SIG-M5 treated with dmso at 0.1 percent for 504 hours (cell line): Measurements from ENCODE around the gene SERGEF.

Source experiments
- DNase-seq: peaks from one replicate; lab custom pipeline; 2025; ENCODE audit not compliant: unreplicated experiment; lab: John Stamatoyannopoulos, UW

Gene SERGEF

DNA sequence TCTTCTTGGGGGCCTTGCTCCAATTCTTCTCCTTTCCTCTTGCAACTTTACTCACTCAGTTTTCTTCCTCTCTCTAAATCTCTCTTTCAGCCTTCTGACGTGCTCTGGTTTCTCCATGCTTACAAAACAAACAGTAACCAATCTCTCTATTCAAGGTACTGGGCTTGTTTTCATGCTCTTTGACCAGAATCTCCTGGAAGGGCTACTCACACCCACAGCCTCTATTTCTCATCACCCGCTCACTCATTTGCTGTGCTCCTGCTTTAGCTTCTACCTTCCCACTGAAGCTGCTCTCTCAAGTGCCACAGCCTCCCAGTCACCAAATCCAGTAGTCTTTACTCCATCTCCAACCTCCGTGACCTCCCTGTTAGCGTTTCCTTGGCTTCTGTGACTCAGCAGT lies 60.4 kb downstream of the SERGEF start:
- no peak for DNase-seq

DNA sequence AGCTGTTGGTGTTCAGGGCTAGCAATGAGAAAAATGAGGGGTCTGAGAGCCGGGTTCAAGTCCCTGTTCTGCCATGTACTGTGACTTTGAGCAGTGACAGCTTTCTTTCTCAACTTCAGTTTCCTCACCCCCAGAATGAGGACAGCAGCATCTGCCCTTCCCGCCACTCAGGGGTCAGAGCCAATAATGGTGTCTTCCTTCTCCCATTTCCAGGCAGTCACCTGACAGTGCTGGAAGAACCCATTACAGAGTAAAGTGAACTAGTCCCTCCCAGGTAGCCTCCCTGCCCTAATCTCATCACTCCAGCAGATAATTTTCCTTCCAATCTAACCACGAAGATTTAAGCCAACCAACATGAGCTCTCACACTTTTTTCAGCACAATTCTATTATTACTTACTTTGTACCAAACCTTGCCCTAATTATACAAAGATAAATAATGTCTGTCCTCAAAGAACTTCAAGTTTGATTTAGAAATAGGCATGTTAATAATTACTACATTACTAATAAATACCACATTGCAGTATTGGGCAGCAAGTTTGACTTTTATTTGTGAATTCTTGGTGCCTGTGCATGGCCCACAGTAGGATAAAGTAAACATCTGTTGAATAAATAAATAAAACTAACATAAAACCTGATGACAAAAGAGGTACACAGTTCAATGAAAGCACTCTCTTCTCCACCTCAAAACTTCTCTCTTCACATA lies 61.0 kb downstream of the SERGEF start:
- no peak for DNase-seq

DNA sequence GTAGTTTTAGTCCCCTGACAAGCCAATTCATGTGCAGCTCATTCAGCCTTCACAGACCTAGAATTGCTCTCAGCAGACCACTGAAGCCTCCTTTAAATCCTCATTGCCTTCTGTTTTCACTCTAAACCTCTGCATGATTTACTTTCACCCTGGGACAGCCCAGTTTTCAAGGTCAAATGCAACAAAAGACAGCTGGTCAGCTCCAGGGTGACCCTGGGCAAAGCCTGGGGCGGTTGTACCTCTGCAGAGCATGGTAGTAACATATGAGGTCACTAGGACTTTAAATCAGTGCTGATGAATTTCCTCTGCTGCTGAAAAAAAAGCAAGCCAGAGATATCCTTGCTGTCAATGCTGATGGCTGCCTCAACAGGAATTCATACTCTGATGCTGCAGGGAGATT lies 62.2 kb downstream of the SERGEF start:
- DNase-seq, result no peak

DNA sequence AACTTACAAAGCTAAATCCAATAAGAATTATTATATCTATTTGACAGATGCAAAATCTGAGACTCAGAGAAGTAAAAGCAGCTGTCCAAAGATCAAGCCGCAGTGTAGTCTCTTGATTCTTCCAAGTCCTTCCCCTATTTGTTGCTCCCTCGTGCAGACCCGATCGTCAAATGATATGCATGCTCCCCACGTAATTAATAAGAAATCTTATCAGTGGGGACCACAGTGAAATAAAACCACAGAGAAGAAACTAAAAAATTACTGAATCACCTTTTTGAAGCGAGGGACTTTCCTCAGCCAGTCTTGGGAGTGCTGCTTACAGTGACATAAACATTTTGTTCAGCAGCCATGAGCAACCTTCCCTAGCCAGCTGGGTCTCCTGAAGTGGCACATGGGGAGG lies 64.6 kb downstream of the SERGEF start:
- no peak for DNase-seq

DNA sequence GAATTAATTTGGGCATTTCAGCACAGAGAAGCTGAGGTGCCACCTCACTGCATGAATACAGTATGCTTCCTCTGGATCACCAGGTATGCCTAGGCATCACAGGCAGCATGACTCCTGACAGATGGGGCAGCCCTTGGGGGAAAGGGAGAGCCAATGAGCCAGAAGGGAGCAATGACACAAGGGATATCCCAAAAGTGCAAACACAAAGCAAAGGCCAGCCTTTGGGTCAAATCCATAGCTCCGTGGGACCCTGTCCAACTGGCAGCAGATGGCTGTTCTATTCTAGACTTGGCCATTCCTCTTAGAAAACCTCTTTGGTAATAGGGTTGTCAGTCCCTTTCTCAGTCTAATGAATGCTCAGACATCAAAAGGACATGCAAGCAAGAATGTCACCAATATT lies 73.3 kb downstream of the SERGEF start:
- DNase-seq, result no peak

DNA sequence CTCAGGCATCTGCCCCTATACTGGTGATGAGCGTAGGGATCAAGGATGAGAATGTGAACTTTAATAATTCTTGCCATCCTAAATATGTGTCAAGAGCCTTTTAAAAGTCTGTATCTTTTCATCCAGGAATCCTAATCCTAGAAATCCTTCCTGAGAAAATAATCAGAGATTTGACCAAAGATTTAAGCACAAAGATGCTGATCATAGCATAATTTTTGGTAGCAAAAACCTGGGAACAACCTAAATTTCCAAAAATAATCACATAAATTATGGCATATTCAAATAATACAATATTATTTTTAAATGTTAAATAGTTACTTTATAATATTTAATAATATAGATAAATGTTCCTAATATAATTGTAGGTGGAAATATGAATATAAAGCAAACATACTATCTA lies 76.1 kb downstream of the SERGEF start:
- DNase-seq, result no peak

DNA sequence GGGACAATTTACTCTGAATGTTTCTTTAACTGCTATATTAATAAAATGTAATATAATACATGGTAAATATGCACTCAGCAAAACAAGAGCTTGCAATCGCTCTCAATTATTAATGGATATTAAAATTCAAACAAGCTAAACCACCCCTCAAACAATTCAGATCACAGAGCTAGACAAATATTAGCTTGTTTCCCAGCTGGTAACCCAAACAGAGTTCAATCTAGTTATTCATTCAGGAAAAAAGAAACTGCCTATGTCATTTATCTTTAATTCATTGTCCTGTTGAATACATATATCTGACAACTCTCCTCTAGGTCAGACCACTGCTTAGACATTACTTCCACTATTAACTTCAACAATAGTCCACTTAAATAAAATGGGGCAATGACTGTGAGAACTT lies 78.7 kb downstream of the SERGEF start:
- DNase-seq, result no peak

DNA sequence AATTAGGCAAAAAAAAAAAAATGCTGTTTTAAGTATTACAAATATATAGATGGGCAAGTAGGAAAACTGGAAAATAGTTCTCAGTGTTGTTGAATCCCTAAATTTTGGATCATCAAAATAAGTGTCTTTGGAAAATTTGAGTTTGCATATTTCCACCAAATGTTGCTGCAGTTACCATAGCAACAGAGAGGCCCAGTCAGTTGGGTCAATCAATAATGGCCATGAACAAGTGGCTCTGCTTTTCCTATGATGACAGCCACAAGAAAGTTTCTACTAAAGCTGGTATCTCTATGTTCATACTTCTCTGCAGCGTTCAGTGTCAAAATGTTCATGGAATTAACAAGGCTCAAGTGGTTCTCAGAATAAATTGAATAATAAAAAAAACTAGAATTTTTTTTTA lies 79.1 kb downstream of the SERGEF start:
- DNase-seq, result no peak

DNA sequence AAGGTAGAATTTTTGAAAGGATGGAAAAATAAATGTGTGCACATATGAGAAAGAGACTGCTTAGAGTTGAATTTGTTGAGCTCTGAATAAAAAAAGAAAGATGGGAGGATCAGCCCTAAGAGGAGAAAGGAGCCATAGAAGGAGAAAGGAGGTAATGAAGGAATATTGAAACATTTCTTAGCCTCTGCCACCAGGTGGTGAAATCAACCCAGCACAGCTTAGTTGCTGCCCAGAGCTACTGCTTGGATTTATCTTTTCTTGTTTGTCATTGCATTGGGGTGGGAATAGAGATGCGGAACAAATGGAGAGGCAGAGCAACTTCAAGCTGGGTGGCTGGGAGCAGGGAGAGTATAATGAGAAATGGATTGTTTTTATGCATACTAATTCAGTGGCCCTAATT lies 80.4 kb downstream of the SERGEF start:
- DNase-seq, result no peak

DNA sequence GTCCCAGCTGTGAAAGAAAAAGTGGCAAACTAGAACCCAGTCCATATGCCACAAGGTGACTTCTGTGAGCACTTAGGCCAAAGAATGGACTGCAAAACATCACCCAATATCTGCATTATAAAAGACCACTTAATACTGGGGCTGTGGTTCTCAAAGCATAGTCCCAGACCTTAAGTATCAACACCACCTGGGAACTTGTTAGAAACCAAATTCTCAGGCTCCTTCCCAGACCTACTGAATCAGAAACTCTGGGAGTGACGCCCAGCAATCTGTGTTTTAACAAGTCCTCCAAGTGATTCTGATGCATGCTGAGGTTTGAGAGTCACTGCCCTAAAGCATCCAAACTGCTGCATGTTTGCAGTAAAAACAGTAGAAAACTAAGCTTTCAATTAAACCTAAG lies 81.3 kb downstream of the SERGEF start:
- no peak for DNase-seq

DNA sequence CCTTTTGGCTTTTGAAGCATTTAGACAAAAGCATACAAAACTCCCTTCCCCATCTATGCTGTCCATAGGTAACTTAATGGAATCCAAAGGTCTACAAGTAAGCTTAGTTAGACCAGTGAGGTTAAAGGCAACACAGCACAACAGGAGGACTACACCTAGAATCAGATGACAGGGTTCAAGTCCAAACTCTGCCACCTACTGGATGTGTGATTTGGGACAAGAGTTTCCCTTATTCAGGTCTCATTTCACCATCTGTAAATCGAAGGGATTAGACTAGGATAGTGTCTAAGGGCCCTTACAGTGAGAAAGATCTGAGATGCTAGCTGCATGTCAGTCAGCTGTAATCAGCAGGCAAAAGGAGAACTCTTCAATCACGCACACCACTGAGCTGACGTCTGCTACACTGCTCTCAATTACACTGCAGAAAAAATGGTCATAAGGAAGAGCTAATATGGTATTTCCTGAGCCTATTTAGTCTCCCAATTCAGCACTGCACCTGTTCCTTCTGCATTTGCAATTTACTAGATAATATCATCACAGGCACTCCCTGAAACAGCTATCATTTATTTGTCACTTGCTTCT lies 82.2 kb downstream of the SERGEF start:
- DNase-seq, result no peak

DNA sequence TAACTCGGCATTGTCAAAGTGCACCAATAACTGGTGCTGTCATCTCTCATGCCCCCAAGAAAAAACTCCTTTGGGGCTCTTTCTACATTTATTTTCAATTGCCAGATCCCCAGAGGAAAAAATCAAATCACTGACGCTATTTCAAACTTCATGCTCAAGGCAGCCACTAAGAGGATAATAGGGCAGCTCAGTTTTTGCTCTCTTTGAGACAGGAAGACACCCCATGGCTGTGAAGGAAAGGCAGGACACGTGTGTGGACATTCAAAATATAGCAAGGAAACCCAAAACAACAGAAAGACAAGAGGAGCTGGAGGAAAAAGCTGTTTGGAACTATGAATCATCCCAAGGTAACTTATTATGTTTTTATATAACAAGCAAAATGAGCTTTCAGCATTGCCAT lies 83.7 kb downstream of the SERGEF start:
- DNase-seq, result no peak

DNA sequence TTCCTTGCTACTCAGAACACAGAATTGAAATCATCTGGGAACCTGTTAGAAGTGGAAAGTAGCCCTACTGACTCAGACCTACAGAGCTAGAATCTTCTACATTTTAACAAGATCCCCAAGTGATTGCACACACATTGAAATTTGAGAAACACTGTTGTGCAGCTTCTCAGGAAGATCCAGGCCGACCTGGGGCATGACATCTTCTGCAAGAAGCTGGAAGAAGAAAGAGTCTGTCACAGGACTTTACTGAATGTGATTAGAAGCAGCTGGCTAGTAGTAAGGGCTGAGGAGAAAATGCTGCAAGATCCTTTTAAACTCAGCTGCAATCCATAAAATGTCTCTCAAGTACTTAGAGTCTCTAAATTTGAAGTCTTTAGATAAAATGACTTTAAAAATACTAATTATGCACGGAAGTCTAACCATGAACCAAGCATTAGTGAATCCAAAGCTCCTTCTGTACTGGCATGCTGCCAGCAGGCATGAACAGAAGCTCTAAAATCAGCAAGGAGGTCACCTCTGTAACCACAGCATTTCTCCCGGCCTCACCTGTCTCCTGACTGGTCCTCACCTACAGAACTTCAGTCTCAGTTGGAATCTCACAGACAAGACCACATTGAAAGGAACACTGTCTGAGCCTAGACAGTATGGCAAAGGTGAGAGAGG lies 85.0 kb downstream of the SERGEF start:
- DNase-seq, result no peak

DNA sequence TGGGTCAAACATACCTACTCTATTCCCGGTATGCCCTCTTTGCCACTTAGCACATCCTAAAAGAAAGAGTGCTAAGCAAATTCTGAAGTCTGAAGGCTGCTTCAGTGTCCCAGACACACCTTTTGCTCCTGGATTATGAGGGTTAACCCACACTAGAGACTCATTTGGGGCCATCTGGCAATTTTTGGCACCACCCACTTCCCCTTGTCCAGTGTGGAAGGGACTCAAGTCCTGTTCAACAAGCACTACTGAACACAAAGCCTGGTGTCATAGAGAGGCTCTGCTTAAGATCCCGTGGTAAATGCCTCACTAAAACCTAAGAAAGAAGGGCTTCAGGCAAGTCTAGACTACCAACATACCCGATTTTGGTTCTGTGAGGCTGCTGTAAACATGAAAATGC lies 85.8 kb downstream of the SERGEF start:
- DNase-seq, result no peak

DNA sequence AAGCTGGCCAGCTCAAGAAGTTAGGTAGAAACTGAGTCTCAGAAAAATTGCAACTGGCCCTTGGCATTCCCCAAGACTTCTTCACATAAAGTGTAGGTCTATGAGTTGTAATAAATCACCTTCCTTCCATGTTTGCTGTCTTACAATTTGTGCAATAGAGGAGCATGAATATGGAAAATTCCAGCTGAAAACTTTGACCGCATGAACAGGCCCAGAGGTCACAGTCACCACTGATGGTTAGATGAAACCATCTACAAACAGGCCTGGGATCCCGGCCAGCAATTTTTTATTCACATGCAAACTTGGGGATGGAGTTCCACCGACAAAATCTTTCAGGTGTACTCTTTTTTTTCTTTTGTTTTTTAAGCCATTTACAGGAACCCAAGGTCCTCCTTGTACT lies 88.1 kb downstream of the SERGEF start:
- no peak for DNase-seq

DNA sequence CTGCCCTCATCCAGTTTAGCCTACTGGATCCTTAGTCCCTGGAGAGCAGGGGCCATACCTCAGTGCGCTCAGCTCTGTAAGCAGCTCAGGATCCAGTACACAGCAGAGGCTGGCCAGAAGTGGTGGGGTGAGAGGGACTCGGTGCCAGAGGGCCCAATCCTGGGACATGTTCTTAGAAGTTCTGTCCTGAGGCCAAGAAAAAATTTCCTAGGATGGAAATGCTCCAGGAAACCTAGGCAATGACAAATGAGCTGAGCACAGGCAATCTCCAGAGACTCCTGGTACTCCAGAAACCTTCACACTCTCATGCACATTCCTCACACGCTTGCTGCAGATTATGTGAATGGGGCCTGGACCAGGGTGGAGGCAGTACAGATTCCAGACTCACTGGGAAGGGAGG lies 89.6 kb downstream of the SERGEF start:
- DNase-seq, result no peak

DNA sequence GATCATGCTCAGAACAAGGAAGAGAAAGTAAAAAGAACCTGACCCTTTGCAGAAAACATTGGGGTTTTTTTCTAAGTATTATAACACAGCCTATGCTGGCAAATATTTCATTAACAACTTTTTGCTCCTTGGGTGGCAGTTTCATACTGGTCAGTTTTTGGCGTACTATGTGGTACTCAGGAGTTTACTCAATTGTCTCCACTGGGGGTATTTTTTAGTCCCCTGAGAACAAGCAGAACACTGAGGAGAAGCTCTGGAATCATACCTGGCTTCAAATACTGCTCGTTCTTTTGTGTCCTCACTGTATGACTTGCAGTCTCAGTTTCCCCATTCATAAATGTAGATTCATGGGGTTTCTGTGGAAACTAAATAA lies 90.4 kb downstream of the SERGEF start:
- DNase-seq, result no peak

DNA sequence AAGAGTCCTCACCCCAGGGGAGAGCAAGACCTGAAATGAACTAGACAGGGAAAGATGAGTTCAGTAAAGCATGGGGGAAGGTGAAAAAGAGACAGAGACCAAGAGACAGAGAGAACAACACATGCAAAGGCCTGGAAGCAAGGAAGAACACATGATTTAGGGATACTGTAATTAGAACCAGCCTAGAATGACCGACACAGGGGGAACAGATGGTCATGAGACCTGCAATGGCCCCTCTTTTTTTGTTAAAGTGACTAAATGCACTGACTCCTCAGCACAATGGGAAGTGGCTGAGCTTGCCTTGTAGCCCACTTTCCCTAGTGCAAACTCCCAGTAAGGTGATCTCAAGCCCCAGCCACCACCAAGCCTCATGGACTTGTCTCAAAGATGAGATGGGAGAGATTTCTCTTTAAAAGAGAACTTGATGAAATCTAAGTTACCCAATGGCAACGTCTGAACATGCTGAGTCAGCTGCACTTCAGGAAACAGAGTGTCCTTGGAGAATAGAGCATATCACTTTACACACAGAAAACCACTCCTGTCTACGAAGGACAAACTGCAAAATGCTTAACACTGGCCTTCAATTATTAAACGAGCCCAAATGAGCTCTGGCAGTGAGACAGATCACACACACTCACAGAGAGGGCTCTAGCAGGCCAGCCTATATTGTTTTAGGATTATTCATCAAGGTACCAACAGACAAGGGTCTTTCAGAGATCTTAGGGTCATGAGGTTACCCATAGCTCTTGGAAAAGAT lies 91.0 kb downstream of the SERGEF start:
- DNase-seq, result no peak

DNA sequence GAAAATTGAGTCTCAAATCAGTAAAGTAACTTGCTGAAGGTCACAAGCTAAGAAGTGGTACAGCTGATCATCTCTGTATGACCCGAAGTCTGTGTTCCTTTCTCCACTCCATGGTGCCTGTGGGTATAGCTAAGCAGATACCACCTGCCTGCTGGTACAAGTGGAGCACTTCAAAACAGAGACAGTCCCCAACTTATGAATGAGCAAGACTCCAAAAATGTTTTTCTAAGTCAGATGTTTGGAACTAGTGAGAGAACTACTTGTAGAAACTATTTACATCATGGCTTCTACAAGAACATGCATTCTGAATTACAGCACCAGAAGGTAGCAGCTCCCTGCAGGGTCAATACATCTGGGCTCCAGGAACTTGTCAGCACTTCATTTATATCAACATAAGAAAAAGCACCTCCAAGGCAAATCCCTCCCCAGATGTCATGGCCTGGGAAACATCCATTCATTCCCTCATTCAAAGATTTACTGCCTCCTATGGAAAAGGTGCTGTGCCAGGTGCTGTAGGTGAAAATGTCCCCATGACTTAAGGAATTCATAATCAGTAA lies 94.7 kb downstream of the SERGEF start:
- no peak for DNase-seq

DNA sequence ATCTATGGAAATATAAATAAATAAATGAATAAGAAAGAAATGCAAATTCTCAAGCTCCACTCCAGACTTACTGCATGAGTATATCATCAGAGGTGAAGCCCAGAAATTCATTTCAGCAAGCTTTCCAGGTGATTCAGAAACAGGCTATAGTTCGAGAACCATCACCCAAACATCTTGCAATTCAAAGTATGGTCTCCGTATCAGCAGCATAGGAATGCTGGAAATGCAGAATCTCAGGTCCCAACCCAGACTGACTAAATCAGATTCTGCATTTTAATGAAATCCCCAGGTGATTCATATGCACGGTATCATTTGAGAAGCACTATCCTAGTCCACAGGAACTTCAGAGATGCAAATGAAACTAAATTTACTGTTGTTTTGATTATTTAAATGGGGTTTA lies 95.3 kb downstream of the SERGEF start:
- DNase-seq, result no peak

DNA sequence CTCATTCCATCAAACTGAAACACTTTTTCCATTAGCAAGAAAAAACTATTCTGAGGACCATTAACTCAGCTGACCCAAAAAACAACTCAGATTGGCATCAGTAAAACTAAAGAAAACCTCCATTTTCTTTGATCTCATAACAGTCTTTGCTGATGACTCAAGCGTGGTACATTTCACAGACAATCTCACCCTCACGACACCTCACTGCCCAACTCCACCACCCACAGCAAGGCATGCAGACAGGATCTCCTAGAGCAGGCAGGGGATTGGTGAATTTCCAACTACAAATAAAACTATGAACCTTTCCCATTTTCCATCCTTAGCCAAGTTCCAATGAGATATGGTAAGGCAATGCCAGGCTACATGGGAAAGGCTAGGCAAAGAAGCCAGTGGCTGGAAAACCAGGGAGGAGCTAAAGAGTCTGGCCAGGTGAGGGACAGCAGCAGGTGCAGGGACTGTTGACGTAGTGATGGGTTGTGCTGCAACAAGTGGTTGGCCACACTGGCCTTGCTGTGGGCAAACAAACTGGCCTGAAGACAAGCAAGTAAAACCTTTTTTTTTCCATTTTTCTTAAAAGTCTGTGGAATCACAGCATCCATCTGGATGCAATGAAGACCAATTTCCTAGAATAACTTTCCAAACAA lies 97.2 kb downstream of the SERGEF start:
- DNase-seq, result no peak
